HepG2 (cell line): Measurements from ENCODE around the gene CA12. TPM values are rescaled to one million over a fixed set of nuclear protein-coding genes. Genes with fewer than 3 reads are reported as not detected.

Source experiments
- AGO1 ChIP-seq: fragments of 200-400 bp; formaldehyde crosslinking; IDR thresholded peaks from 2 replicates; pipeline ENCODE4 v1.6.1; 2017; ENCODE audit warnings: mild to moderate bottlenecking, low read depth, low read length, moderate library complexity; ENCODE audit not compliant: poor library complexity, severe bottlenecking
- ETV5 ChIP-seq: IDR thresholded peaks from 2 replicates; pipeline ENCODE4 v1.6.1; 2018; ENCODE audit warnings: missing biosample characterization, missing genetic modification reagents, inconsistent platforms, borderline replicate concordance
- GABPB1 ChIP-seq: IDR thresholded peaks from 2 replicates; pipeline ENCODE4 v1.6.1; 2016; ENCODE audit warnings: mild to moderate bottlenecking, missing genetic modification reagents, moderate library complexity, missing compliant biosample characterization
- HCFC1 ChIP-seq: fragments of 150-350 bp; IDR thresholded peaks from 2 replicates; pipeline ENCODE4 v1.6.1; 2014; ENCODE audit warnings: low read depth, low read length
- KAT7 ChIP-seq: IDR thresholded peaks from 2 replicates; pipeline ENCODE4 v1.6.1; 2018; ENCODE audit warnings: borderline replicate concordance, missing compliant biosample characterization
- KDM5B ChIP-seq: sonication (generic); formaldehyde crosslinking; IDR thresholded peaks from 2 replicates; pipeline ENCODE4 v1.4.0; 2020; ENCODE audit warnings: missing genetic modification reagents, mild to moderate bottlenecking, borderline replicate concordance
- MYC ChIP-seq: sonication (generic); formaldehyde crosslinking; IDR thresholded peaks from 2 replicates; pipeline ENCODE4 v1.9.0; 2021; ENCODE audit warnings: missing genetic modification reagents, borderline replicate concordance
- NCOA5 ChIP-seq: sonication (generic); formaldehyde crosslinking; IDR thresholded peaks from 2 replicates; pipeline ENCODE4 v1.4.0; 2020; ENCODE audit warnings: missing genetic modification reagents
- SAP130 ChIP-seq: IDR thresholded peaks from 2 replicates; pipeline ENCODE4 v1.6.1; 2016; ENCODE audit warnings: low read depth
- ZFP82 ChIP-seq: sonication (generic); formaldehyde crosslinking; IDR thresholded peaks from 2 replicates; pipeline ENCODE4 v1.5.1; 2020; ENCODE audit warnings: mild to moderate bottlenecking, missing genetic modification reagents, borderline replicate concordance
- ZFY ChIP-seq: sonication (generic); formaldehyde crosslinking; IDR thresholded peaks from 2 replicates; pipeline ENCODE4 v1.4.0; 2020; ENCODE audit warnings: missing genetic modification reagents
- ZNF143 ChIP-seq: sonication (generic); formaldehyde crosslinking; IDR thresholded peaks from 2 replicates; pipeline ENCODE4 v1.4.0; 2020; ENCODE audit warnings: missing genetic modification reagents
- ZNF430 ChIP-seq: sonication (generic); formaldehyde crosslinking; IDR thresholded peaks from 2 replicates; pipeline ENCODE4 v1.9.0; 2021; ENCODE audit warnings: mild to moderate bottlenecking, missing genetic modification reagents
- ZNF652 ChIP-seq: IDR thresholded peaks from 2 replicates; pipeline ENCODE4 v1.6.1; 2016; ENCODE audit warnings: low read depth, borderline replicate concordance
- polyA plus RNA-seq, 8 experiments: library from polyadenylated mRNA; depleted of rRNA in 3 of 8; stranded (reverse) in 7 of 8; unstranded in 1 of 8; fragments of >200 nt; fragmentation: Illumina TruSeq in 4 of 8; extraction: Trizol in 4 of 8; gene quantifications; 2 replicates each; pipeline versions ENCODE4 v1.2.1 to v1.2.3, GENCODE V29; 2011 to 2016; ENCODE audit warnings: low read depth in 4 of 8, missing spikeins in 1 of 8, mixed read lengths in 1 of 8; ENCODE audit not compliant: insufficient read depth in 1 of 8
- total RNA-seq, 5 experiments: library from RNA; depleted of rRNA; stranded (reverse); fragments of >200 nt; fragmentation: Illumina TruSeq; extraction: Trizol; gene quantifications; 2 replicates each; pipeline ENCODE4 v1.2.3, GENCODE V29; 2016; ENCODE audit warnings: low read depth in 1 of 5
- TF ChIP-seq, protein P1 (sequence below): sonication (generic); formaldehyde crosslinking; IDR thresholded peaks from 2 replicates; pipeline ENCODE4 v1.8.0; 2022; ENCODE audit warnings: low read depth, missing genetic modification reagents
- TF ChIP-seq, protein P2 (sequence below): IDR thresholded peaks from 2 replicates; pipeline ENCODE4 v1.6.1; 2016; ENCODE audit warnings: missing compliant biosample characterization, missing genetic modification reagents, borderline replicate concordance
- TF ChIP-seq, protein P3 (sequence below): sonication (generic); formaldehyde crosslinking; IDR thresholded peaks from 2 replicates; pipeline ENCODE4 v1.5.0; 2020; ENCODE audit warnings: mild to moderate bottlenecking, missing genetic modification reagents
- TF ChIP-seq, protein P4 (sequence below): sonication (generic); formaldehyde crosslinking; IDR thresholded peaks from 2 replicates; pipeline ENCODE4 v1.4.0; 2020; ENCODE audit warnings: missing genetic modification reagents
- TF ChIP-seq, protein P5 (sequence below): sonication (generic); formaldehyde crosslinking; IDR thresholded peaks from 2 replicates; pipeline ENCODE4 v1.5.1; 2020; ENCODE audit warnings: missing genetic modification reagents, mild to moderate bottlenecking, borderline replicate concordance

The CA12 gene
- total and polyA plus RNA-seq, 2 of the 13 experiments (the other 11 are each of a cell fraction or from before 2014, with no cell fraction given): 0.07 to 0.20 TPM

DNA sequence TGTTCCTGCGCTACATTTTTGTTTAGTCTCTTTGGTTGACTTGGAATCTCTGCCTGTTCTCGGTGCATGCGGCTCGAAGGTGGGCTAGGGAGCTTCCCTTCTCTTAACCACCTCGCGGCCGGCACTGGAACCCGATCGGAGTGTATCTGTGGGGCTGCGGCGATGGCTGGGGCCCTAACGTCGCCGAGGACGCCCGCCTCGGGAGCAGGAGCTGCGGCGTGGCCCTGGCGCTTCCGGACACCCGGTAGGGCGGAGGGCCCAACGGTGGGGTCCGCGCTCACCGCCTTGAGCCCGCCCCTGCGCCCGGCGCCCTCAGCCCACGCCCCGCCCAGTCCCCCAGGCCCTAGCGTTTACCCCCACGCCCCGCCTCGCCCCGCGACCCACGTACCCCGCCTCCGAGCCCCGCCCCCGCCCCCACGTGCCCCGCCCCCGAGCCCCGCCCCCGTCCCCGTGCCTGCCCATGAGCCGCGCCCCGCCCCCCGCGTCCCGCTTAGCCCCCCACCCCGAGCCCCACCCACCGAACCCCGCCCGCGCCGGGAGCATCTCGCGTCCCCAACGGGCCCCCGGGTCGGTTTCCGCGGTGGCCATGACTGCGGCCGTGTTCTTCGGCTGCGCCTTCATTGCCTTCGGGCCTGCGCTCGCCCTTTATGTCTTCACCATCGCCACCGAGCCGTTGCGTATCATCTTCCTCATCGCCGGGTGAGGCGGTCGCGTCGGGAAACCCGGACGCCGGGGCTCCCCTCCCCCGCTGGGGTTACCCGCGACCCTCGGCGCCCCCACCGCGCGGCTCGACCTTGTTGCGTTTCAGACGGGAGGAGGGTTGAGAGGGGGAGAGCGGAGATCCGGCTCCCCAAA lies 104.4 kb downstream of the CA12 start, which contains the start of gene APH1B (continued):
- TF ChIP-seq KAT7: 0 out of 2 replicates have a peak, but pooled peaks have one; percentile 40
- peak; percentile 41; the same call in 1 of the 2 replicates for TF ChIP-seq MYC (CRISPR knock-in tag)
- no peak for TF ChIP-seq HCFC1
- TF ChIP-seq ZFY: peak; percentile 48
- peak; percentile 36; the same call in 1 of the 2 replicates for TF ChIP-seq ZNF430 (CRISPR knock-in tag)
- peak; percentile 41; the same call in 1 of the 2 replicates for TF ChIP-seq ZNF652 (CRISPR knock-in tag)
- TF ChIP-seq, protein P1, sequence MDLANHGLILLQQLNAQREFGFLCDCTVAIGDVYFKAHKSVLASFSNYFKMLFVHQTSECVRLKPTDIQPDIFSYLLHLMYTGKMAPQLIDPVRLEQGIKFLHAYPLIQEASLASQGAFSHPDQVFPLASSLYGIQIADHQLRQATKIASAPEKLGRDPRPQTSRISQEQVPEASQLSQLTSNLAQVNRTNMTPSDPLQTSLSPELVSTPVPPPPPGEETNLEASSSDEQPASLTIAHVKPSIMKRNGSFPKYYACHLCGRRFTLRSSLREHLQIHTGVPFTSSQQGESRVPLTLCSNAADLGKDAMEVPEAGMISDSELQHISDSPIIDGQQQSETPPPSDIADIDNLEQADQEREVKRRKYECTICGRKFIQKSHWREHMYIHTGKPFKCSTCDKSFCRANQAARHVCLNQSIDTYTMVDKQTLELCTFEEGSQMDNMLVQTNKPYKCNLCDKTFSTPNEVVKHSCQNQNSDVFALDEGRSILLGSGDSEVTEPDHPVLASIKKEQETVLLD (CRISPR knock-in tag): no peak
- TF ChIP-seq, protein P2, sequence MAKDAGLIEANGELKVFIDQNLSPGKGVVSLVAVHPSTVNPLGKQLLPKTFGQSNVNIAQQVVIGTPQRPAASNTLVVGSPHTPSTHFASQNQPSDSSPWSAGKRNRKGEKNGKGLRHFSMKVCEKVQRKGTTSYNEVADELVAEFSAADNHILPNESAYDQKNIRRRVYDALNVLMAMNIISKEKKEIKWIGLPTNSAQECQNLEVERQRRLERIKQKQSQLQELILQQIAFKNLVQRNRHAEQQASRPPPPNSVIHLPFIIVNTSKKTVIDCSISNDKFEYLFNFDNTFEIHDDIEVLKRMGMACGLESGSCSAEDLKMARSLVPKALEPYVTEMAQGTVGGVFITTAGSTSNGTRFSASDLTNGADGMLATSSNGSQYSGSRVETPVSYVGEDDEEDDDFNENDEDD: peak; percentile 40; the same call in 1 of the 2 replicates
- TF ChIP-seq, protein P3, sequence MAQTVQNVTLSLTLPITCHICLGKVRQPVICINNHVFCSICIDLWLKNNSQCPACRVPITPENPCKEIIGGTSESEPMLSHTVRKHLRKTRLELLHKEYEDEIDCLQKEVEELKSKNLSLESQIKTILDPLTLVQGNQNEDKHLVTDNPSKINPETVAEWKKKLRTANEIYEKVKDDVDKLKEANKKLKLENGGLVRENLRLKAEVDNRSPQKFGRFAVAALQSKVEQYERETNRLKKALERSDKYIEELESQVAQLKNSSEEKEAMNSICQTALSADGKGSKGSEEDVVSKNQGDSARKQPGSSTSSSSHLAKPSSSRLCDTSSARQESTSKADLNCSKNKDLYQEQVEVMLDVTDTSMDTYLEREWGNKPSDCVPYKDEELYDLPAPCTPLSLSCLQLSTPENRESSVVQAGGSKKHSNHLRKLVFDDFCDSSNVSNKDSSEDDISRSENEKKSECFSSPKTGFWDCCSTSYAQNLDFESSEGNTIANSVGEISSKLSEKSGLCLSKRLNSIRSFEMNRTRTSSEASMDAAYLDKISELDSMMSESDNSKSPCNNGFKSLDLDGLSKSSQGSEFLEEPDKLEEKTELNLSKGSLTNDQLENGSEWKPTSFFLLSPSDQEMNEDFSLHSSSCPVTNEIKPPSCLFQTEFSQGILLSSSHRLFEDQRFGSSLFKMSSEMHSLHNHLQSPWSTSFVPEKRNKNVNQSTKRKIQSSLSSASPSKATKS: no peak
- no peak for TF ChIP-seq NCOA5 (CRISPR knock-in tag)
- TF ChIP-seq, protein P4, sequence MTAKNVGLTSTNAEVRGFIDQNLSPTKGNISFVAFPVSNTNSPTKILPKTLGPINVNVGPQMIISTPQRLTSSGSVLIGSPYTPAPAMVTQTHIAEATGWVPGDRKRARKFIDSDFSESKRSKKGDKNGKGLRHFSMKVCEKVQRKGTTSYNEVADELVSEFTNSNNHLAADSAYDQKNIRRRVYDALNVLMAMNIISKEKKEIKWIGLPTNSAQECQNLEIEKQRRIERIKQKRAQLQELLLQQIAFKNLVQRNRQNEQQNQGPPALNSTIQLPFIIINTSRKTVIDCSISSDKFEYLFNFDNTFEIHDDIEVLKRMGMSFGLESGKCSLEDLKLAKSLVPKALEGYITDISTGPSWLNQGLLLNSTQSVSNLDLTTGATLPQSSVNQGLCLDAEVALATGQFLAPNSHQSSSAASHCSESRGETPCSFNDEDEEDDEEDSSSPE (CRISPR knock-in tag): 0 out of 2 replicates have a peak, but pooled peaks have one; percentile 43
- no peak for TF ChIP-seq AGO1
- peak; percentile 75 for TF ChIP-seq GABPB1 (CRISPR knock-in tag)
- 0 out of 2 replicates have a peak, but pooled peaks have one; percentile 61 for TF ChIP-seq ZFP82
- TF ChIP-seq KDM5B: 0 out of 2 replicates have a peak, but pooled peaks have one; percentile 24
- TF ChIP-seq ZNF143 (CRISPR knock-in tag): no peak
- peak; percentile 53; the same call in 1 of the 2 replicates for TF ChIP-seq ETV5
- TF ChIP-seq, protein P5, sequence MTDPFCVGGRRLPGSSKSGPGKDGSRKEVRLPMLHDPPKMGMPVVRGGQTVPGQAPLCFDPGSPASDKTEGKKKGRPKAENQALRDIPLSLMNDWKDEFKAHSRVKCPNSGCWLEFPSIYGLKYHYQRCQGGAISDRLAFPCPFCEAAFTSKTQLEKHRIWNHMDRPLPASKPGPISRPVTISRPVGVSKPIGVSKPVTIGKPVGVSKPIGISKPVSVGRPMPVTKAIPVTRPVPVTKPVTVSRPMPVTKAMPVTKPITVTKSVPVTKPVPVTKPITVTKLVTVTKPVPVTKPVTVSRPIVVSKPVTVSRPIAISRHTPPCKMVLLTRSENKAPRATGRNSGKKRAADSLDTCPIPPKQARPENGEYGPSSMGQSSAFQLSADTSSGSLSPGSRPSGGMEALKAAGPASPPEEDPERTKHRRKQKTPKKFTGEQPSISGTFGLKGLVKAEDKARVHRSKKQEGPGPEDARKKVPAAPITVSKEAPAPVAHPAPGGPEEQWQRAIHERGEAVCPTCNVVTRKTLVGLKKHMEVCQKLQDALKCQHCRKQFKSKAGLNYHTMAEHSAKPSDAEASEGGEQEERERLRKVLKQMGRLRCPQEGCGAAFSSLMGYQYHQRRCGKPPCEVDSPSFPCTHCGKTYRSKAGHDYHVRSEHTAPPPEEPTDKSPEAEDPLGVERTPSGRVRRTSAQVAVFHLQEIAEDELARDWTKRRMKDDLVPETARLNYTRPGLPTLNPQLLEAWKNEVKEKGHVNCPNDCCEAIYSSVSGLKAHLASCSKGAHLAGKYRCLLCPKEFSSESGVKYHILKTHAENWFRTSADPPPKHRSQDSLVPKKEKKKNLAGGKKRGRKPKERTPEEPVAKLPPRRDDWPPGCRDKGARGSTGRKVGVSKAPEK: no peak
- 0 out of 2 replicates have a peak, but pooled peaks have one; percentile 22 for TF ChIP-seq SAP130
